Islet precursor cell (in vitro differentiated cells): ENCODE measurements around the gene ANO10.

ENCODE experiments used
- DNase-seq: peaks from one replicate; pipeline ENCODE4 v3.0.0-alpha.2; 2018

The ANO10 gene

GRCh38 chr3:43343185-43343584 is 278.6 kb downstream of the ANO10 start:
- DNase-seq: no peak

- no peak for DNase-seq
Observed at GRCh38 chr3:43341788-43342187, 280.0 kb downstream of the ANO10 start.

DNA sequence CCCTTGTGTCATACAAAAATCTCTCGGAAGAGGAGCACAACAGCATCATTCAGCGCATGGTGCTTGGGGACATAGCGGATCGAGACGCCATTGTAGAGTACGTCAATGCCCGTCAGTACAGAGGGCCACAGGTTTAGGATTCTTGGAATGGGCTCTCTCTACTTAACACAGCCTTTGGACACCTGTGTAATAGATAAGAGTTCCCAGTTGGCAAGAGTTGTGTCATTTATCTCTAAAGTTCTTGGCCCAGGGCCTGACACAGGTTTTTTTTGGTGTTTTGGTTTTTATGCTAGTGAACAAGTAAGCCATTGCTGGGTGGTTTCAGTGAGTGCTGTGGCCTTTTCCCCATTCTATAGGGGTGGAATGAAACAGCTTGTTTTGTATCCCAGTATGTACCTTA is 281.4 kb downstream of the ANO10 start:
- no peak for DNase-seq

GRCh38 chr3:43338295-43338694 is 283.5 kb downstream of the ANO10 start:
- no peak for DNase-seq

DNA sequence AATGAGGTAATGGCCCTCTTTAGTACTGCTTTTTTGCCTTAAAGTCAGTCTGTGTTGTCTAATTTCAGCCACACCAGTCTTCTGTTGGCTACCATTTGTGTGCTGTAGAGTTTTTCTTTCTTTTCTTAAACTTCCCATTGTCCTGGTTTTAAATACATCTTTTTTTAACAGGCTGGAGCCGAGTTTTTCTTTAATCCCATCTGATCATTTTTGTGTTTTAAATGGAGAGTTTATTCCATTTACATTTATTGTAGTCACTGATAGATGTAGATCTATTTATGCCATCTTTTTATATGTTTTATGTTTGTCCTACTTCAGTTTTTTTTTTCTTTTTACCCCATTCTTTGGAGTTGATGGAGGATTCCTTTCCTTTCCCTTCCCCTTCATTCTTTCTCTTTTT is 286.0 kb downstream of the ANO10 start:
- no peak for DNase-seq

- DNase-seq: no peak
Observed at GRCh38 chr3:43334976-43335375, 286.8 kb downstream of the ANO10 start.

DNA sequence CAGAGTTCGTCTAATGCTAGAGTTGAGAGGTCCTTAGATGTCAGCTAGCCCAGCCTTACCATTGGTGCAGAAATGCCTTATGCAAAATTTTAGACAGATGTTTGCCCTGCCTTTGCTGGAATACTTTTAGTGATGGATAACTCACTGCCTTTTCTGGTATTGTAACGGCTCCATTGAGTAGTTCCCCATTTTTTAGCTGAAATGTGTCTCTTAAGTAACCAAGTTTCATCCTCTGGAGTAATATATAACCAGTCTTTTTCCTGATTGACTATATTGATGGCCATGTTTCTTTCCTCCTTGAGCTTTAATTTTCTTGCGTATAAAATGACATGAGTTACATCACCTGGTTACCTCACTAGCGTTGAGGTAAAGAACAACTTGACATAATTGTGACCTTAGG is 290.4 kb downstream of the ANO10 start:
- DNase-seq: no peak

DNA sequence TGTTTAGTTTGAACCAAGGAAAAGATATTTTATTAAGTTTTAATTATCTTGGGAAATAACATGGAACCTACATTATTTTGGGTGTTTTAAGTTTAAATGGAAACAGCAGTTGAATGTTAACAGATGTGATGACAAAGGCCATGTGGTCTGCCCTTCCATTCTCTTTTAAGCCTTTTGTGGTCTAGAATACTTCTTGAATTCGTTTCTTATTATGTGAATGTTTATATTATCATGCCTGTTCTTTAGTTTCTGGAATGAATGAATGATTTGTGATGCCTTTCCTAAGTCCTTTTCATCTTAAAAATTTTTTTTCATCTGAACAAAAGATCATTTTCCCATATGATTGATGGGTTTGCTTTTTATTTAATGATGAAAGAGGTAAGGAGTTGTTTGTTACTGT is 290.8 kb downstream of the ANO10 start:
- DNase-seq: no peak

DNA sequence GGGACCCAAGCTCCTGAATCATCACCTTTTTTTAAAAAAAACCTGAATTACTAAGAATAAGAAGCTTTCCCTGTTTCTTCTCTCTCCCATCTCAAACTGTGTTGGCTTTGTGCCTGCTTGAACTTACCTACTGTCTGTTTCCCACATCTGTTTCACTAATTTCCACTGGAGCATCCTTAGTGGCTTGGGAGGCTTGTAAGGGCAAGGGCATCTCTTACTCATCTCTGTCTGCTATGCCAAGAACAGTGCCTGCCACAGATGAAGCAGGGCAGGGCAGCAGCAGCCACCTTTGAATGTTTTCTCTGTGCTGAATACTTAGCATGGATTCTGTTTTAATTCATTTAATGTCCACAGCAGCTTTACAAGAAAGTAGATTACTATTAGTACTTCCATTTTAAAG is 293.2 kb downstream of the ANO10 start:
- no peak for DNase-seq

- DNase-seq: no peak
Observed at GRCh38 chr3:43327582-43327979, 294.2 kb downstream of the ANO10 start.

GRCh38 chr3:43326891-43327581 is 294.8 kb downstream of the ANO10 start:
- no peak for DNase-seq

DNA sequence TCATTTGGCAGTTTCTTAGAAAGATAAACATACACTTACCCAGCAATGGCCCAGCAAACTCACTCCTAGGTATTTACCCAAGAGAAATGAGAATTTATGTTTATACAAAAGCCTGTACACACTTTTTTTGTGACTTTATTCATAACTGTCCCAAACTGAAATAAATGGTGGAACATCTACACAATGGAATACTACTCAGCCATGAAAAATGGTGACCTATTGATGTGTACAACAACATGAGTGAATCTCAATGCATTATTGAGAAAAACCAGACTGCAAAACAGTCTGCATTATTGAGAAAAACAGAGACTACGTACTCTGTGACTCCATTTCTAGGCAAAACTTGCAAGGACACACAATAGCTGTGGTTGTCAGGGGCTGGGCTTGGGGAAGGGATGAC is 298.3 kb downstream of the ANO10 start:
- DNase-seq: no peak

- no peak for DNase-seq
Observed at GRCh38 chr3:43320288-43320687, 301.5 kb downstream of the ANO10 start.

DNA sequence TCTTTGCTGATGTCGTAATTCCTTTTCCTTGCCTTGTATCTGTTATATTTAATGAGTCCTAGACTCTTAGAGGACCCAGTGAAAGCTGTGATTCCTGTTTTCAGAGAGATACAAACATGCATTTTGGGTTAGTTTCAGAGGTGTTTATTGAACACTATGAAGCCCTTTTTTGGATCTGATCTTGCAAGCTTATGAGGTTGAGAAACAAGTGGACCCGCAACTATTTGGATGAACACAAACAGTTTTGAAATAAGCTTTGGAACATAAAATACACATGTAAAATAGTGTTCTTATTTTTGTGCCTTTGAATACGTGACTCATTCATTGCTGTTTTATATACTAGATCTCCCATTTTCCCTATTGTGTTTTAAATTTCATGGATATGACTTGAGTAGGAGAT is 302.0 kb downstream of the ANO10 start:
- DNase-seq: no peak

DNA sequence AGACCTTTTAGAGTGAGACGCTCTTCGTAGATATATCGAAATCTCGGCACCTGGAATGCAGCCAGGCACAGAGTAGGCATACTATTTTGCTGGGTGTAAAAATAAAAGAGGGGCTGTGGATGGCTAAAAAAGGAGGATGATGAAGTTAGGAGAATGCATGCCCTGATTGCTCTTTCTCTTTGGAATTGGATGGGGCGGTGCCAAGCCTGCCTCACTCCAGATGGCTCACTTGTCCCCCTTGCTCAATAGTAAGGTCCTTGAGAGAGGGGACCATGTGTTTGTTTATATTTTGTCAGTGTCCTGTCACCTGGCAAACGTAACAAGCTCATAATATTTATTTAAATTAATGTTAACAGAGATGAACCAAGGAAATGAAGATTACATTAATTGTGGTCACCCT is 302.4 kb downstream of the ANO10 start:
- no peak for DNase-seq

- no peak for DNase-seq
Observed at GRCh38 chr3:43317461-43318316, 304.1 kb downstream of the ANO10 start.

- DNase-seq: no peak
Observed at GRCh38 chr3:43316783-43317460, 304.9 kb downstream of the ANO10 start.
